ENCODE data around the gene ADGRG3.

Gene ADGRG3

GRCh38 chr16:57637965-57638364, 30.1 kb upstream of the ADGRG3 start (continued):
- TF ChIP-seq ZNF518A (tag by site-specific recombination; conservative IDR thresholded peaks at IDR 0.05; ENCODE audit: low read depth) (no peak), ZNF843 (tag by site-specific recombination; IDR thresholded peaks at IDR 0.05) (no peak), ZFHX2 (tag by site-specific recombination; conservative IDR thresholded peaks at IDR 0.05) (no peak), ZNF621 (tag by site-specific recombination; IDR thresholded peaks at IDR 0.05) (no peak)

- Histone ChIP-seq H3K4me1 (ENCODE audit: control insufficient read depth, insufficient read depth, low read length) (no peaks in the 10 kb centered on the region), H3K9me3 (ENCODE audit: control insufficient read depth, insufficient read depth, low read depth, low read length) (no peaks in the 10 kb centered on the region), H3K27ac (ENCODE audit: extremely low read depth, low read depth, low read length) (no peak overlapping the region), H3K36me3 (ENCODE audit: control insufficient read depth in 2 of 2, insufficient read depth in 1 of 2, low read length in 2 of 2) (no peaks in the 10 kb centered on the region), H3K4me3 (ENCODE audit: low read depth, low read length) (no peak overlapping the region)
- CTCF ChIA-PET, result interaction anchor here (0.6 to 8.7 kb wide), 5 partner anchors 10 to 543 kb away, joined by 3 to 60 read pairs (median 3); no protein-coding TSS in a partner anchor
- POLR2A ChIA-PET, result interaction anchor here (1.2 kb wide), 1 partner anchor 14 kb away, joined by 6 read pairs; no protein-coding TSS in a partner anchor
- TF ChIP-seq ZSCAN23 (tag by site-specific recombination; IDR thresholded peaks at IDR 0.05) (no peak), ZNF571 (tag by site-specific recombination; IDR thresholded peaks at IDR 0.05) (no peak), PBX3 (CRISPR knock-in tag; IDR thresholded peaks at IDR 0.05) (no peak), ZNF785 (tag by site-specific recombination; IDR thresholded peaks at IDR 0.05) (no peak), ZNF169 (tag by site-specific recombination; IDR thresholded peaks at IDR 0.05) (no peak), ZNF350 (tag by site-specific recombination; IDR thresholded peaks at IDR 0.05) (no peak), ZNF610 (tag by site-specific recombination; IDR thresholded peaks at IDR 0.05; ENCODE audit: borderline replicate concordance) (no peak), ZNF654 (tag by site-specific recombination; IDR thresholded peaks at IDR 0.05; ENCODE audit: low read depth) (no peak), ZNF585B (tag by site-specific recombination; IDR thresholded peaks at IDR 0.05) (no peak), ZNF133 (tag by site-specific recombination; IDR thresholded peaks at IDR 0.05) (no peak), ZNF23 (tag by site-specific recombination; IDR thresholded peaks at IDR 0.05; ENCODE audit: borderline replicate concordance) (no peak), AEBP2 (tag by site-specific recombination; IDR thresholded peaks at IDR 0.05; ENCODE audit: borderline replicate concordance) (no peak), ZNF354C (tag by site-specific recombination; IDR thresholded peaks at IDR 0.05; ENCODE audit: borderline replicate concordance, low read depth) (no peak), ZNF600 (tag by site-specific recombination; IDR thresholded peaks at IDR 0.05) (no peak), ZNF157 (tag by site-specific recombination; IDR thresholded peaks at IDR 0.05) (no peak)
Measured at GRCh38 chr16:57638381-57638780, 29.7 kb upstream of the ADGRG3 start.
